GM21381 (cell line): ENCODE measurements around the gene OTX1.
"Not testable (repeated sequence)": the region's sequence is repeated elsewhere in the genome, so short reads cannot be mapped to it uniquely, and the experiment has no call there.

Experiments used
- ATAC-seq: cut with Tn5 transposase; IDR thresholded peaks from one replicate; pipeline ENCODE4 v1.9.1; 2021; ENCODE audit warnings: mild to moderate bottlenecking, moderate library complexity; ENCODE audit not compliant: unreplicated experiment

Gene OTX1

DNA sequence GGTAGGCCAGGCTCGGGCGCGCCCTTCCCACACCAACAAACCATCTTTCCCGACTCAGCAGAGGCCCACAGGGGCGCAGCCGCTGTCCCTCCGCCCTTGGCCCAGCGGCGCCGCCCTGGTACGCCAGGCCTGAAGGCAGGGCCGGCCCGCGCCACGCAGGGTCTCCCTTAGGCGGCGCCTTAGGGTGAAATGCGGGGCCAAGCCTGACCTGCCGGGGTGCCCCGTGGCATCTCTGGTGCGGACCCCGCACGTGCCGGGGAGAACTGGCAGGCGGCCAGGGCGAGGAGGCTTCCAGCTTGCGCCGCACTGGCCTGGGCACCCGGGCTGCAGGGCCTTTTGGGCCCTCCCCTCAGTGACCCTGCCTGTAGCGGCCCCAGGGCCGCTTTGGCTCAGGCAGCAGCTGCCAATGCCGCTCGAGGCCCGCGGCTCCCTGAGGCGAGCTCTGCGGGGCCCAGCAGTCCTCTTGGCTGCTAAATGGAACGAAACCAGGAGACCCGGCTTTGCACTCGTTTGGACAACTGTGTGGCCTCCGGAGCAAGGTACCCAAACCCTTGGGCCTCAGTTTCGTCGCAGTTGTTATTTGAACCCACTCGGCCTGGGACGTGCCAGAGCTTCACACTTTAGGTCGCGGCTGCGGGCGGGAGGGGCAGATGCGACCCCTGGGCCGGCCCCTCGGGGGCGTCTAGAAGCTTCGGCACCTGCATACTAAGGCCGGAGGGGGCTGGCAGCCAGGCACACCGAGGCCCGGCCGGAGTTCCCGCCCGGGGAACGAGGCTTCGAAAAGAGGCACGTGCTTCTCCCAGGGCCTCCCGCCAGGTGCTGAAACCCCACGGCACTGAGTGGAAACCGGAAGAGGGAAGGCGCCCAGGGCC, 8.5 kb downstream of the OTX1 start:
- no peak for ATAC-seq

DNA sequence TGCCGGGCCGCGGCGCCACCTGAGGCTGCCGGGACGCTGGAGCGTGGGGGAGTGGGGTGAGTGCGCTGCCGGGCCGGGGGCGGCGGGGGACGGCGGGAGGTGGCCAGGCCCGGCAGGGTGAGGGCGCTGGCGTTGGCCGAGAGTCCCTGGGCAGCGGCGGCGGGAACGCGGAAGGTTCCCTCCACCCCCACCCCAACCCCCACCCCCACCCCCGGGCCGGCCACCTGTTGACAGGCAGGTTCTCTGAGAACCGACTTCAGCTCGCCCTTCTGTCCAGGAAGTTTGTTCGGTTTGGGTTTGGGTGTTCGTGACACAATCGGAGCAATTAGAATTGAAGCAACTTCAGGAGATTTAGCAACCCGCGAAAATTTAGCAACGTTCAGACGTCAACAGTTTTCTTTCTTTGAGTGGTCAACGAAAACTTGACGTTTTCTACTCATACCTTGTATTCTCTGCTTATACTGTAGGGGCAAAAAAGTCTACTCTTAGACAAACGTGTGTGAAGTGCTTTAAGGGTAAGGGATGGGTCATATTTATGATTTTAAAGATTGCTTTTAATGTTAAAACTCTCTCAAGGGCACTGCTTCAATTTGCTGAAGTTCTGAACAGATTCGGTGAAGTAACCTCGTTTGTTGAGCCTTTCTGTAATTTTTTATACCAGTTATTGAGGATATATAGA, 9.3 kb downstream of the OTX1 start:
- no peak for ATAC-seq

DNA sequence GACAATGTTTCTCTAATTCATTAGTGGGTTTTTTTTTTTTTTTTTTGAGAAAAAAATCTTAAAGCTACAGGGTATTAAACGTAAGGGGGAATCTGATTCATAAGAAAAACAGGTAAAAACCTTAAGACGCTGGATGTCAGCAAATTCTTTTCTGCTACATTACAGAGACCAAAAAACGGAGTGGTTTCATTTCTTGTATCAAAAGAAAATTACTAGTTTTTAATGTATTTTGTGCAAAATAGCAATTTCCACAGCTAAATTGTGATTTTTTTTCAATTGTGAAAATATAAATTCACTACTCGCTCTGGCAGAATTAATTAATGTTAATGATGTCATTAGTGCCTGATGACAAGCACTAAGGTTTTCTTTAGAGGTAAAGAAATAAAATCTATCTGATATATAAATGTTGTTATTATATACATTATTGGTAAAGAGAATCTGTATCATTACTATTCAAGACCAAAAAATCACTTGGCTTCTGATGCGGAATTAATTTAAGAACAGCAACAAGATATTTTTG, 9.9 kb downstream of the OTX1 start:
- ATAC-seq, result no peak

DNA sequence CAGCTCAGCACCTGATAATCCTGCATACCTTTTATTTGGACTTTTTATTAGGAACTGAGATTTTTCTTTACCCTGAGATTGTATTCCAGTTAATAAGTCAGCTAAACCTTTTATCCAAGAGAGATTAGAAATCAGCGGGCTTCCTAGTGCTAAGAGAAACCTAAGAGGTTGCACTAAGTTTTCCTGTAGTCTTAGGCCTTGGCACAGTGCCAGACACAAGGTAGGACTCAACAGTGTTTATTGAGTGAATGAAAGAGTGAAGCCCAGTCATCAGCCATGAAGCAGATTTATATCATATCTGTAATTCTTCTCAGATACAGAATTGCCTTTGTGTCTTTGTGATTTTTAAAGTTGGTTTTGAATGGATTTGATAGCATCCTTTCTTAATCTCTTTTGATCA, 13.6 kb downstream of the OTX1 start:
- no peak for ATAC-seq

DNA sequence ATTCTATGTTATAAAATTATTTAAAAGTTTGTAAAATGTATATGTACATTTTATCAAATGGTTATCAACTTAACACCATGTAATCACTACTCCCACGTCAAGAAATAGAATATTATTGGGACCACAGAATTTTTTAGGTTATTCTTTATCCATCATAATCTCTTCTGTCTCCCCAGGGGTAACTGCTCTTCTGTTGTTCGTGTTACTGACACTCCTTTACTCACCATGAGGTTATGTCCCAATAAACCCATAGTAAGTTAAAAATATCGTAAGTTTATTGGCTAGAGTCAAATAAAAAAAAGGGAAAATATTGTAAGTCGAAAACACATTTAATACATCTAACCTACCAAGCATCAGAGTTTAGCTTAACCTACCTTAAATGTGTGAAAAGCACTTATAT, 14.0 kb downstream of the OTX1 start:
- ATAC-seq, result no peak

DNA sequence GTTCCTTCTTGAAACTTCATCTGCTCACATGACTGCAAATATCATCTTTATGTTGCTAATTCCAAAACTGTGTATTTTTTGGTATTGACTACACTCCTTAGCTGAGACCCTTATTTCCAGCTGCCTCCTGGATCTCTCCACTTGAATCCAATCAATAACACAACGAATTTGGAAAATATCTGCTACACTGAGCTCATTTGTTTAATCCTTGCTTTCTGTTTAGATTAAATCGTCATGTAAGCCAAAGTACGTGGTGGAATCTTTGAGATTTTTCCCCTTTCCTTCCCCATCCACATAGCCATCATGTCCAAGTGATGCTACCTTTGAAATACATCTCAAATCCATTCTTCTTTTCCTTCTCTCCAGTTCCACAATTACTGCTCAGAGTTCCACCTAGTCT, 15.6 kb downstream of the OTX1 start:
- ATAC-seq, result no peak

DNA sequence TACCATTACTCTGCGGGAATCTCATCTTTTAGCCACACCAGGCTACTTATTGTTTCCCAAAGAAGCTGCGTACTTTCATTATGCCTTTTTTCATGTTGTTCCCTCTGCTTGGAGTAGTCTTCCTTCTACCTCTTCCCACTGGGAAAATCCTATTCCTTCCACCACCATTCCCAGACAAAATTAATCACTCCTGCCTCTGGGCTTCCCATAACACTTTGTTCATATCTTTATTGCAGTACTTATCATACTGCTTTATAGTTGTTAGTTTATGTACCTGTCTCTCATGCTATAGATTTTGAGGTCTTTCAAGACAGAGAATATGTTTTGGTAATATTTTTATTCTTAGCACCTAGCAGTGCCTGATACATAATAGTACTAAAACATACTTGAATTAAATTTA, 16.2 kb downstream of the OTX1 start:
- no peak for ATAC-seq

DNA sequence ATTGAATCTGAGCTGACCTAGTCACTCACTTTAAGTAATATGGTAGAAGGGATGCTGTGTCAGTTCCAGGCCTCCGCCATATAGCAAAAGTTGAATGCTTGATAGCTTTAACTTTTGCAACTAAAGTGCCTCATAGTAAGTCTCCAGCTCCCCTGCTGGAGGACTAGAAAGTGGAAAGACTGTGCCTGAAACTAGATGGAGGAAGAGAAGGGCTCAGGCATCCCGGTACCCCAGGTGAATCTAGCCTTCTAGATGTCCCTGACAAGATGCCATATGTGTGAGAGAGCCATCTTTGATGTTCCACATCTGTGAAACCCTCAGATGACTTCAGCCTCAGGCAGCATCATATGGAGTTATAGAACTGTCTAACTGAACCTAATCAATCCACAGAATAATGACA, 21.0 kb downstream of the OTX1 start:
- ATAC-seq, result no peak

DNA sequence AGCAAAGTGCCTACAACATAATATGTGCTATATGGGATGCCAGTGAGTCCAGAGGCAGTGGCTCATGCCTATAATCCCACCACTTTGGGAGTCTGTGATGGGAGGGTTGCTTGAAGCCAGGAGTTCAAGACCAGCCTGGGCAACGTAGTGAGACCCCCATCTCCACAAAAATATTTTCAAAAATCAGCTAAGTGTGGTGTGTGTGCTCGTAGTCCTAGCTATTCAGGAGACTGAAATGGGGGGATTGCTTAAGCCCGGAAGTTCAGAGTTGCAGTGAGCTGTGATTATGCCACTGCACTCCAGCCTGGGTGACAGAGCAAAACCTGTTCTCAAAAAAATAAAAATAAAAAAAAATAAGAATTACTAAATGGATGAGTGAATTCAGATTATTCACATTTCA, 23.4 kb downstream of the OTX1 start:
- no peak for ATAC-seq

DNA sequence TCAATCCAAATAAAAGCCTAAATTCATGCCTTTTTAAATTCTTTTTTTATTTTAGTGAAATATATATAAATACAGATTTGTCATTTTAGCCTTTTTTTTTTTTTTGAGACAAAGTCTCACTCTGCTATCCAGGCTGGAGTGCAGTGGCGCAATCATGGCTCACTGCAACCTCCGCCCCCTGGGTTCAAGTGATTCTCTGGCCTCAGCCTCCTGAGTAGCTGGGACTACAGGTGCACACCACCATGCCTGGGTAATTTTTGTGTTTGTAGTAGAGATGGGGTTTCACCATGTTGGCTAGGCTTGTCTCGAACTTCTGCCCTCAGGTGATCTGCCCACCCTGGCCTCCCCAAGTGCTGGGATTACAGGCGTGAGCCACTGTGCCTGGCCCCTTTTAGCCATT, 23.8 kb downstream of the OTX1 start:
- not testable (repeated sequence) for ATAC-seq

DNA sequence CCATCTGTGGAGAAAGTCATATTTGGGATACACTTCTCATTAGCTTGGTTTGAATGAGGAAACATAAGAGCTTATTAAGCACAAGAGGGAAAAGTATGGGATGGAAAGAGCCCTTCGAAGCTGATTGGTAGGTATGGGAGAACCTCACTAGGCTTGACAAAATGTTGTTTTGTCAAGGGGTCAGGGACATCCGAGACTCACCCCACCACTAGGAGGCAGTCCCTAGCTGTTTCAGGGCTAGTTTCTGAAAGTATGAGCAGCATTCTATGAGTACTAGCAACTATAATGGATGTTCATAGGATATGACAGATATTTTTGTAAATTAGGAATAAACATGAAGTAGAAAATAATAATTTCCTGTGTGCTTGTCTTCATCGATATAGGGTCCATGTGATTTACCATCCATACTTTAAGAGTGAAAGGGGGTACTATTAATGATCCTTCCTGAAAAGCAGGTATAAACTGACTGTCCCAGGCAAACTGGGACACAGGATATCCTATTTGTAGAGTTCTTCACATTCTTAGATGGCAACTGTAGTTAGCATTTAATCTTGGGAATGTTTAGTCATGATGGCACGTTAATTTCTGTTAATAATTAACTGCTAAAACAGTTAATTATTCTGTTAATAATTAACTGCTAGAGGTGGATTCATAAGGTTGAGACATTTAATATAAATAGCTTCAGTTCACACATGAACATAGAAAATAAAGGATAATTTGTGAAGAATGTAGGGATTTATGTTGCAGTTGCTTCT, 28.4 kb downstream of the OTX1 start:
- ATAC-seq, result no peak

DNA sequence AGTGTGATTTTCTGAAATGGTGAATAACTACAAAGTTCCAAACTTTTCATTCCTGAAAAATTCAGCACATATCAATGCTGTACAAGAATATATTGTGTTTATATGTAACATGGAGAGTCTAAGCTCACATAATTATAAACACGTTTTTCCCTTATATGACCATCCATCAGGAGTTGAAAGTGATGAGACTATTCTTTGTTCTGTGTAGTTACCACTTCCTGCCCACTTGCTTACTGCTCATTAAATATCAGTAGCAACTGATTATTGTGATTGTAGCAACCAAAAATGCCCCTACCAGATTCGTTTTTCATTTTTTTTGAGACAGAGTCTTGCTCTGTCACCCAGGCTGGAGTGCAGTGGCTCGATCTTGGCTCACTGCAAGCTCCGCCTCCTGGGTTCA, 30.8 kb downstream of the OTX1 start:
- no peak for ATAC-seq

DNA sequence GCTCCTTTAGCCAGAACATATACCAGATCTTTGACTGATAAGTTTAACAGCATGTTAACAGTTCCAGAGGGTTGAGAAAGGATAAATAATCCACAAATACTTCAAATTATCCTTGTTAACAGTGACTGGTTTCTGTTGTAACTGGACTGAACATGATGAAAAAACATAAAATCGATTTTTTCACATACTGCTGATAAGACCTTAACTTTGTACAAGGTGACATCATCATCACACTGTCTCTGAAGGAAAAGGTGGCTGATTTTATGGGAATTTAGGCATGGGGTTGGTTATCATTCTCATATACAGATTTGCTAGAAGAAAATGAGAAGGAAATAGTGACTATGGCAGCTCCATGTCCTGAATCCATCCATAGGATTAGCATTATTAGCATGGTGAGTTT, 36.1 kb downstream of the OTX1 start:
- no peak for ATAC-seq

DNA sequence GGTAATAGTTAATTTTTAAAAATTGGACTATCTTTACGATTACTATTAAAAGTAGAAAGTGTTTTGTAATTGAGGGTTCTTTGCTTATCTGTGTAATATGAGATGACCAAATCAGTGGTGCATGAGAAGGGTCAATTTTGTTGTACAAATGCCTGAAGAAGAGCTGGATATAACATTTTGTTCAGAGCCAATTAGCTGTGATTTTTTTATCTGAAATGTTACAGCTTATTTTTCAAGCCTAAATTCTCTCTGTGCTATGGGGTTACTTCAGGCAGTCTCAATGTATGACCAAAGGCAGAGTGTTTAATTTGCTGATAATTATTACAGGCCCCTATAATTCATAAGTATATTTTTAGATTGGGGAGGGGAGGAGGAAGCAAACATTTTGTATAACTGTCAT, 41.8 kb downstream of the OTX1 start:
- ATAC-seq, result no peak

DNA sequence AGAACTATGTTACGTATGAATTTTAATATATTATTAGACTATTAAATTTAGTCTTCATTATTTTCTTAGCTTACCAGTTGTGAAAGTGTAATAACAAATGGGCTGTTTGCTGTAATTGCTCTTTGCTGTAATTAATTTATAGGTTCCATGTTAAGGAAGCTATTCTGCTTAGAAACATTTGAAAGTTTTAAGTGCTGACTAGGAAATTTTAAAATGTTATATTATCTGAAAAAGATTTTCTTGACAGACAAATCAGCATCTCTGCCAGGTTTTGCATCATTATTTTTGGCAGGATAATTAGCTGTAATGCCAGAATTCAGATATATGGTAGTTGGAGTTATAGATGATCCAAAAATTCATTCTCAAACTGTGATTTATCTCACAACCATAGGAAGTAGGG, 42.2 kb downstream of the OTX1 start:
- ATAC-seq, result no peak

DNA sequence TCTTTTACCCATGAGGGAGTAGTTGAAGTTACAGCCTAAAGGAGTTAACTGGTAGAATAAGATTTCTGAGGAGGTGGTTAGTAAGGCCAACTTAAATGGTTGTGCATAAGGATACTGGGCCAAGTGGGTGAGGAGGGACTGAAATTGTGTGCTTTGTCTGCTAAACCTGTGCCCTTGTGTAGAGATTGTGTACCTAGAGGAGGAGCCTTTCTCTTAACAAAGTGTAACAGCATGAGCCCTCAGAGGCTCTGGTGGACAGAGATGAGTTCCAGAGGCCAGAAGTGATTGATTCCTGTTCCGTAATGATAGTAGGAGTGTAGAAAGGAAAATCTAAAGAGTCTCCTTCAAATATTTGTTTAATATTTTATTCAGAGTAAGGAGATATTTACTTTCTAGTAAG, 42.9 kb downstream of the OTX1 start:
- no peak for ATAC-seq

DNA sequence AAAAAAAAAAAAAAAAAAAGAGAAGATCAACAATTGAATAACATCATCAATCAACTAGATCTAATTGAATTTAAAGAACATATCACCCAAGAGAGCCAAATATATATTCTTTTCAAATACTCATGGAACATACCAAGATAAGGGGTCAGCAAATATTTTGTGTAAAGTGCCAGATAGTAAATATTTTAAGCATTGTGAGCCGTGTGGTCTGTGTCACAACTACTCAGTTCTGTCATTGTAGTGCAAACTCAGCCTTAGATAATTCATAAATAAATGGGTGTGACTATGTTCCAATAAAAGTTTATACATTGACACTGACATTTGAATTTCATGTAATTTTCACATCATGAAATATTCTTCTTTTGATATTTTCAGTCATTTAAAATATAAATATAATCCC, 45.9 kb downstream of the OTX1 start:
- ATAC-seq, result no peak

DNA sequence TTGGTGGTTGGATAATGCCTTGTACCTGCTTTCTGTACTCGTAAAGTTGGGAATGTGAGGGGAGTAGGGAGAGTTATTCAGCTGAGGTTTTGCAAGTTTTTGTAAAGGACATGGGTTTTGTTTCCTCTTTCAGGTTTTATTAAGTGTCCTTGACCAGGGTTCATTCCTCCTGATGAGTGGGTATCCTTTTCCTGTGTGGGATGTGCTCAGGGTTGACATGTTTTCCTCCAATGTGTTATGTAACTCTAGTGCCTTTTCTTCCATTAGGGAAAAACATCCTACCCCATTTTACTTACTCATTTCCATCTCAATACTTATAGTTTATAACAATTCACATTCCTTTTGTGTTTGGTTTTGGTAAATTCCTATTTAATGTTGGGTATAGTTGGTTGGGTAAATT, 48.4 kb downstream of the OTX1 start:
- ATAC-seq, result no peak

DNA sequence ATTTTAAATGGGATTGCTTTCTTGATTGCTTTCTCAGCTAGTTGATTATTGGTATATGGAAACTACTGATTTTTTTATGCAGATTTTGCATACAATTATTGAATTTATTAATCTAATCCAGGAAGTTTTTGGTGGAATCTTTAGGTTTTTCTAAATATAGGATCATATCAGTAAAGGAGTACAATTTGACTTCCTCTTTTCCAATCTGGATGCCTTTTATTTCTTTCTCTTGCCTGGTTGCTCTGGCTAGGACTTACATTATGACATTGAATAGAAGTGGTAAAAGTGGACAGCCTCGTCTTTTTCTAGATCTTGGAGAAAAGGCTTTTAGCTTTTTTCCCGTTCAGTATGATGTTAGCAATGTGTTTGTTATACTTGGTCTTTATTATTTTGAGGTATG, 51.3 kb downstream of the OTX1 start:
- ATAC-seq, result no peak

DNA sequence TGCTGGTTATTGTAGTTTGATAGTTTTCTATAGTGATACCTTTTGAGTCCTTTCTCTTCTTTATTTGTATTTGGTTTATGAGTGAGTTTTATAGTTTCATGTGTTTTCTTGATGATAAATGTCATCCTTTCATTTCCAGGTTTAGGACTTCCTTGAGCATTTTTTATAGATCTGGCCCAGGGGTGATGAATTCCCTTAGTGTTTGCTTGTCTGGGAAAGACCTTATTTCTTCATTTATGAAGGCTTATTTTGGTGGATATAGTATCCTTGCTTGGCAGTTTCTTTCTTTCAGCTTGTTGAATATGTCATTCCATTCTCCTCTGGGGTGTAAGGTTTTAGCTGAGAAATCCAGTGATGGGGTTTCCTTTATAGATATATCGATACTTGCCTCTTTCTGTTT, 53.9 kb downstream of the OTX1 start:
- no peak for ATAC-seq
